Activated CD4-positive, alpha-beta T cell treated with anti-CD3 and anti-CD28 coated beads for 48 hours (primary cell): ENCODE data around the gene GPBP1L1.
A peak's percentile ranks its signal among the peaks of the same experiment; 100 is the strongest.
"Not testable (repeated sequence)": the region's sequence is repeated elsewhere in the genome, so short reads cannot be mapped to it uniquely, and the experiment has no call there.

Experiments used
- DNase-seq: peaks from one replicate; pipeline ENCODE4 v3.0.0-alpha.2; 2020

Gene GPBP1L1

GRCh38 chr1:45678489-45678888, 7.8 kb downstream of the GPBP1L1 start:
- DNase-seq = no peak

GRCh38 chr1:45677751-45678245, 8.5 kb downstream of the GPBP1L1 start:
- DNase-seq = no peak

GRCh38 chr1:45676553-45676952, 9.8 kb downstream of the GPBP1L1 start:
- DNase-seq = not testable (repeated sequence)

DNA sequence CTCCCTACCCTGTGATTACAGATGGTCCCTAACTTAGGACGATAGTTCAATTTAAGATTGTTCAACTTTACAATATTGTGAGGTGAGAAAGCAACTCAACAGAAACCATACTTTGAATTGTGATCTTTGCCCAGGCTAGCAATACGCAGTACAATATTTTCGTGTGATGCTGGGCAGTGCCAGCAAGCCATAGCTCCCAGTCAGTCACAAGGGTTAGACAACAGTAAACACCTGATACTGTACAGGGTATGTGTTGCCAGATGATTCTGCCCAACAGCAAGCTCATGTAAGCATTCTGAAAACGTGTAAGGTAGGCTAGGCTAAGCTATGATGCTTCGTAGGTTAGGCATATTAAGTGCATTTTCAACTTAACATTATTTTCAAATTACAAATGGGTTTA, 11.9 kb downstream of the GPBP1L1 start:
- no peak for DNase-seq

DNA sequence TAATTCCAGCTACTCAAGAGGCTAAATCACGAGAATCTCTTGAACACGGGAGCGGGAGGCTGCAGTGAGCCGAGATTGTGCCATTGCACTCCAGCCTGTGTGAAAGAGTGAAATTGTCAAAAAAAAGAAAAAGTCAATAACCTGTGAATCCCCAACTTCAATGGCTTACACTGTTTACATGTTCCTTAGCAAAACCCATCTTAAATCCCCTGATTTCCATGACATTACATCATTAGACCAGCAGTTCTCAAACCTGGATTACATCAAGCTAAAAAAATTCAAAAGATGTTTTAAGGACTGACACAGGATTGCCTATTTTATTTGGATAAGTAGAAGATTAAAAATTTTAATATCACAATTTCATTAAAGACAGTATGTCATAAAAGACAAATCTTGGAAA, 12.4 kb downstream of the GPBP1L1 start:
- no peak for DNase-seq

- DNase-seq = no peak
Measured at GRCh38 chr1:45669859-45670655, 16.3 kb downstream of the GPBP1L1 start.

DNA sequence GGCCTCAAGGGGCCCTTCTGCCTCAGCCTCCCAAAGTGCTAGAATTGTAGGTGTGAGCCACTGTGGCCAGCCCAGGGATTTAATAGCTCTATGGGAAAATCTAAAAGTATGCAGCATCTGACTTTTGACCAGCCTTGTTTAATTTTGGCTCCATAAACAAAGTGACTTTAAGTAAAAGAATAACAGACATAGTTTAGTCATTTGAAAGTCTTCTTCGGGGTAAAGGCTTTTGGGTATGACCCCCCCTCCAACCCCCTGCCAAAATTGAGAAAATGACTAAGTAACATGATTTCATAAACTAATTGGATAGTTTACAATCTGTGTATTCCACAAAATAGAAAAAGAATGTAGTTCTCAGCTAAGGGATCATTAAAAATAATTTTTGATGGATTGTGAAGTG, 17.0 kb downstream of the GPBP1L1 start:
- no peak for DNase-seq

GRCh38 chr1:45668526-45668925, 17.8 kb downstream of the GPBP1L1 start:
- DNase-seq = no peak

- no peak for DNase-seq
Measured at GRCh38 chr1:45667321-45668111, 18.8 kb downstream of the GPBP1L1 start.

GRCh38 chr1:45666836-45667235, 19.5 kb downstream of the GPBP1L1 start:
- no peak for DNase-seq

GRCh38 chr1:45660336-45660735, 26.0 kb downstream of the GPBP1L1 start:
- DNase-seq = no peak

- DNase-seq = no peak
Measured at GRCh38 chr1:45659222-45659621, 27.1 kb downstream of the GPBP1L1 start.

DNA sequence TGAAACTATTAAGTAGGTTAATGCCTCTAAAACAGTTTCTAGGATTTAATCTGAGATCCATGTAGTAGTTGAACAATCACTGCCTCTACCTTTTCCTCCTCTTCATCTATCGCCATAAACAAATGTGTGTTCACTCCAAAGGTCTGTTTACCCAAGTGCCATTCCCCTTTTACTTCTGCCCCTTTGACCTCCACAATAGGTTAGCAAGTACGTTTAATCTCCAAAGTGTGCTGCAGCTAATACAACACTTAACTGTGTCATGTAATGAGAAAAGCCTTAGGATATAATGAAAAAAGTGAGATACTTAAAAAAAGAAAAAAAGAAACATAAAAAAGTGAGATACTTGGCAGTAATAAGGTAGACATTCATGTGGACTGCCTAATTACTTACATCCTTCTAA, 28.2 kb downstream of the GPBP1L1 start:
- DNase-seq = no peak

GRCh38 chr1:45656573-45657226, 29.6 kb downstream of the GPBP1L1 start:
- DNase-seq = no peak

- DNase-seq = peak; percentile 15
Measured at GRCh38 chr1:45654540-45655280, 31.6 kb downstream of the GPBP1L1 start.

GRCh38 chr1:45647248-45648021, 38.9 kb downstream of the GPBP1L1 start:
- no peak for DNase-seq

- DNase-seq = no peak
Measured at GRCh38 chr1:45644661-45645060, 41.7 kb downstream of the GPBP1L1 start.

DNA sequence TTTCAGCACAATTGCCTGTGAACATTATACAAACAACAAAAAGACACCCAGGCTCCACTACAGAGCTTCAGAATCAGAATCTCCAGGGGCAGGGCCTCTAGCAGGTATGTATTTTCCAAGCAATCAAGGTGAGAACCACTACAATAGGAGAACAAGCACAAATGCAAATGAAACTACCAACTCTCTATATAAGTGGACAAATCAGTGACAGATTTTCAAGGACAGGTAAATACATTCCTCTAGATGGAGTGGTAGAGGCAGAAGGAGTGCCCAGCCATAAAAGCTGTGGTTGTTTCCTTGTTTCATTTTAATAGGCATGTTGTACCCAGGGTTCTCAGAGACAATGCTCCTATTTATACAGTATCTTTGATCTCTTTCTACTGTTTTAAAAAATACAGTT, 42.4 kb downstream of the GPBP1L1 start:
- no peak for DNase-seq

GRCh38 chr1:45643321-45643720, 43.0 kb downstream of the GPBP1L1 start:
- no peak for DNase-seq

DNA sequence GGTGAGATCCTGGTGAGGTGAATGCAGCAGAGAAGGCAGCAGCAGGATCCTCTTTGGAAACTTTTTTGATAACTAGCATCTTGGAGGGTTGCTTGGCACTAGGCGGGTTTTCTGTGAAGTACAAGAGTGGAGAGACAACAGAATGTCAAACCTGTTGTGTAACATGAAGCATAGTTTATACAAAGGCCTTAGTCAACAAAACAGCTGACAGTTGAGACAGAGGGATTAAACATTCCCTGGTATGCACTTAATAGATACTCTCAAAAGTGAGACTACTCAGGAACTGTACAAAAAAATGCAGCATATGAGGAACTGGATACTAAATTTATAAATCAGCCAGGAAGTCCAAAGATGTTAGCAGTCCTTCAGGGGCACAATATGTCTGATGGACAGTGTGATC, 46.0 kb downstream of the GPBP1L1 start:
- DNase-seq = no peak

DNA sequence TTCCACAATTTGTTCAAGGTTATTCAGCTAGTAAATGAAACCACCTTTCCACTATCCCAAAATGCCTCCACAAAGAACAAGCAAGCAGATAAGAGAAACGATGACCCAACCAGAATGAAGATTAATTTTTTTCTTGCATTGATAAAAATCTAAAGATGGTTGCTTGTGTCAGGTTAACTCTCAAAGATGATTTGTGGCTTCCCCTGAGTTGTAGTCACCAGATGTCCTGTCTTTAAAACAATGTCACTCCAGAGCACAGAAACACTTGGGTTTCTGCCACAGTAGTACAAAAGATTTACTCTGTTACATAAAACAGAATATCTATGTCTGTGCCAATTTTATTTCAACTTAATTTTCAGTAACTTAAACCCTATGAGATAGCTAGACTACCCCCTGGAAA, 51.1 kb downstream of the GPBP1L1 start:
- DNase-seq = no peak

GRCh38 chr1:45630429-45630828, 55.9 kb downstream of the GPBP1L1 start:
- no peak for DNase-seq
